Measurements from ENCODE around the gene GBP6. TPM values are rescaled to one million over a fixed set of nuclear protein-coding genes. Genes with fewer than 3 reads are reported as not detected.

The GBP6 gene
- total and polyA plus RNA-seq, 10 donors: 0.02 to 0.46 (median 0.24) TPM

DNA sequence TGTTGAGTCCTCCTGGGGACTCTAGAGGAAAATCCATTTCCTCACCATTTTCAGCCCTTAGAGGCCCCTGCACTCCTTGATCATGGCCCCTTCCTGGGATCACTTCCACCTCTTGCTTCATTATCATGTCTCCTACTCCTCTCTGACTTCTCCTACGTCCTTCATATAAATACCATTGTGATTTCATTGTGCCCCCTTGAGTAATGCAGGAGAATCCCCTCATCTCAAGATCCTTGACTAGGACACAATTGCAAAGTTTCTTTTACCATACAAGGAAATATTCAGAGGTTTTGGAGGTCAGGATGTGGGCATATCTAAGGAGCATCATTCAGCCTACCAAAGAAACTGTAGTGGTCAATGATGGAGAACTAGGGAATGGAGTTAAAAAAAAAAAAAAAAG is 8.8 kb upstream of the GBP6 start:
- Histone ChIP-seq H3K27ac (peak overlapping the region in 5 of 8 donors; percentile 11 to 82 (median 68)), H3K27me3 (replicated peaks in 1 of 7) (no peaks in the 10 kb centered on the region), H3K36me3 (no peaks in the 10 kb centered on the region), H3K4me3 (peak overlapping the region in 1 of 8 donors; percentile 1), H3K9me3 (no peaks in the 10 kb centered on the region), H3K4me1 (peaks cover 8 to 28% (median 10%) of the 10 kb centered on the region in 6 donors)
- intact Hi-C loops (cut with DNase I; ENCODE audit: low total_unique reads): loop anchor here (5.0 to 10.0 kb wide), 2 partner anchors 160 to 358 kb away; partner anchors contain the start of gene GBP4
- no peak for TF ChIP-seq POLR2AphosphoS5 (IDR thresholded peaks at IDR 0.05)
- no peak for TF ChIP-seq POLR2A (IDR thresholded peaks at IDR 0.05)
- TF ChIP-seq, protein P1, sequence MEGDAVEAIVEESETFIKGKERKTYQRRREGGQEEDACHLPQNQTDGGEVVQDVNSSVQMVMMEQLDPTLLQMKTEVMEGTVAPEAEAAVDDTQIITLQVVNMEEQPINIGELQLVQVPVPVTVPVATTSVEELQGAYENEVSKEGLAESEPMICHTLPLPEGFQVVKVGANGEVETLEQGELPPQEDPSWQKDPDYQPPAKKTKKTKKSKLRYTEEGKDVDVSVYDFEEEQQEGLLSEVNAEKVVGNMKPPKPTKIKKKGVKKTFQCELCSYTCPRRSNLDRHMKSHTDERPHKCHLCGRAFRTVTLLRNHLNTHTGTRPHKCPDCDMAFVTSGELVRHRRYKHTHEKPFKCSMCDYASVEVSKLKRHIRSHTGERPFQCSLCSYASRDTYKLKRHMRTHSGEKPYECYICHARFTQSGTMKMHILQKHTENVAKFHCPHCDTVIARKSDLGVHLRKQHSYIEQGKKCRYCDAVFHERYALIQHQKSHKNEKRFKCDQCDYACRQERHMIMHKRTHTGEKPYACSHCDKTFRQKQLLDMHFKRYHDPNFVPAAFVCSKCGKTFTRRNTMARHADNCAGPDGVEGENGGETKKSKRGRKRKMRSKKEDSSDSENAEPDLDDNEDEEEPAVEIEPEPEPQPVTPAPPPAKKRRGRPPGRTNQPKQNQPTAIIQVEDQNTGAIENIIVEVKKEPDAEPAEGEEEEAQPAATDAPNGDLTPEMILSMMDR (IDR thresholded peaks at IDR 0.05 in 8 of 11, conservative IDR thresholded peaks at IDR 0.05 in 3 of 11): no peak
- WGBS, 5 donors: 49 to 74% (median 73%) methylated on average over 1 of the region's 1 CpG
- DNase-seq: no peak

DNA sequence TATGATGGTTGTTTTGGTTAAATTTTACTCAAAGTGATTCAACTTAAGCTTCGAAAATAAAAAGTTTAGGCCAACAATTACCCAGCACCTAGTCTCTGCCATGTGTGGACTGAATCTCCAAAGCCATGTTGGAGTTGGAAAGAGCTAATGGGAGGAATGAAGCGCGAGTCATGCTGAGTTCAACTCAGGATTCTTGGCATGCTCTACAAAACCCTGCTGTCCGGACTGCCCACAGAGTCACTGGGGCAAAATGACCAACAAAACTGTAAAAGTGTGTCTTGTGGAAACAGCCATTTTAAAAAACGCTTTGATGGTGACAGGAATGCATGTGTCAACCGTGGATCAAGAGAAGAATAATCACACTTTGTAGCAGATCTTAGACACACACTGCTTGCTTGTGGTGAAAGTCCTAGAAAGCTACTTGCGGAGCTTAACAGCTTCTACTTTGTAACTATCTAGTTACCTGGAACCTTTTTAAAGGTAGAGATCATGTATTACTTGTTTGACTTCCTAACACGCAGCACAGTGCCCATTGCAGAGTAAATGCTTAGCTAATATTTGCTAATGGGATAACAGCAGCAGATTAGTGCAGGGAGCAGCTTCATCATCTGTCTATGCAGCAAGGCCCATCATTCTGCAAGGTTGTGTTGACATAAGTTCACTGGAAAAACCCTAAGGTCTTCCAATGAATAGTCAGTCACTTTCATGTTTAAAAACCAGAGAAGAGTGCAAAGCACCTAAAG is 7.0 kb upstream of the GBP6 start:
- H3K27ac ChIP-seq: no peak overlapping the region
- intact Hi-C loops (cut with DNase I; ENCODE audit: low total_unique reads): loop anchor here (5.0 to 10.0 kb wide), 2 partner anchors 162 to 360 kb away; partner anchors contain the start of gene GBP4
- no peak overlapping the region for H3K4me3 ChIP-seq
- TF ChIP-seq POLR2AphosphoS5 (IDR thresholded peaks at IDR 0.05) (no peak), POLR2A (IDR thresholded peaks at IDR 0.05) (no peak)
- TF ChIP-seq, protein P1 (IDR thresholded peaks at IDR 0.05 in 8 of 11, conservative IDR thresholded peaks at IDR 0.05 in 3 of 11): no peak
- no peaks in the 10 kb centered on the region for H3K9me3 ChIP-seq
- no peak for DNase-seq
- no peaks in the 10 kb centered on the region for H3K27me3 ChIP-seq (replicated peaks in 1 of 7)
- H3K4me1 ChIP-seq: peaks cover 8 to 28% (median 10%) of the 10 kb centered on the region in 6 donors
- 89 to 93% (median 91%) methylated on average over 8 of the region's 8 CpGs for WGBS, 5 donors
- H3K36me3 ChIP-seq: no peaks in the 10 kb centered on the region

DNA sequence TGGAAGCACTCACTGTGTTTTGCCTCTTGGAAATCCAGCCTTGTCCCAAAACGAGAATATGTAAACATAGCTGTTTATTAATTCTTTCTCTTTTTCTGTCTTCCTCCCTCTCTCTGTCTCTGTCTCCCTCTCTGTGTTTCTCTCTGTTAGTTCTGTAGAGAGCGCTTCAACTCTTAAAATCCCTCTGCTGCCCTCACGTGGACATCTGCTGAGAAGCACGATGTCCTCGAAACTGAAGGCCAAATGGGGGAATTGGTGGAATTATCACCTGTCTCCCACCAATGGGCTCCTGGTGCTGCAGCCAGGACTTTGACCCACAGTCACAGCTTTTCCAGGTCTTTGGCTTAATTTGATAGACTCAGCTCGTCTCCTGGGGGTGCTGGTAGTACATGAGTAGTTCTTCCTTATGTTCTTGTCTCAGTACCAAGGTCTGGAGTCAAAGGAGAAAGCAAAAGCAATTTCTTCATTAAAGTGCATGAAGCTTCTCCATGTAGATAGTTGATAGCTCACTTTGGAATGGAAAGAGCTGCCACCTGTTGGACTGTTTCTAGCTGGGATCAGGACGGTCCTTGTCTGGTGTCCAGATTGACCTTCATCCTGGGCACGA is 5.5 kb upstream of the GBP6 start:
- WGBS, 5 donors: 18 to 25% (median 22%) methylated on average over 8 of the region's 8 CpGs
- intact Hi-C loops (cut with DNase I; ENCODE audit: low total_unique reads): loop anchor here (5.0 to 10.0 kb wide), 2 partner anchors 164 to 361 kb away; partner anchors contain the start of gene GBP4
- peak overlapping the region in 4 of 8 donors; percentile 0 to 60 (median 10) for H3K27ac ChIP-seq

More for the DNA sequence above, 5.5 kb upstream of the GBP6 start:
- Histone ChIP-seq H3K9me3 (no peaks in the 10 kb centered on the region), H3K4me1 (peaks cover 8 to 35% (median 10%) of the 10 kb centered on the region in 6 donors), H3K4me3 (no peak overlapping the region), H3K36me3 (no peaks in the 10 kb centered on the region), H3K27me3 (replicated peaks in 1 of 7) (no peaks in the 10 kb centered on the region)
- DNase-seq: peak; percentile 86
- TF ChIP-seq POLR2AphosphoS5 (IDR thresholded peaks at IDR 0.05): peak in 1 of 3 donors; percentile 76
- TF ChIP-seq, protein P1 (IDR thresholded peaks at IDR 0.05 in 8 of 11, conservative IDR thresholded peaks at IDR 0.05 in 3 of 11): peak; percentile 70 to 93 (median 84)
- TF ChIP-seq POLR2A (IDR thresholded peaks at IDR 0.05): no peak
